HEK293T (cell line): ENCODE results near the gene GRIN2A.

Source experiments
- ARNT ChIP-seq: fragments of 450-650 bp; IDR thresholded peaks from 2 replicates; pipeline ENCODE4 v1.6.1; 2017; ENCODE audit warnings: mild to moderate bottlenecking
- ELF4 ChIP-seq: fragments of 450-650 bp; IDR thresholded peaks from 2 replicates; pipeline ENCODE4 v1.6.1; 2017; ENCODE audit warnings: antibody characterized with exemption
- FOXM1 ChIP-seq: fragments of 450-650 bp; IDR thresholded peaks from 2 replicates; pipeline ENCODE4 v1.6.1; 2017; ENCODE audit warnings: mild to moderate bottlenecking, borderline replicate concordance
- NFRKB ChIP-seq: fragments of 450-650 bp; IDR thresholded peaks from 2 replicates; pipeline ENCODE4 v1.6.1; 2016; ENCODE audit warnings: mild to moderate bottlenecking, moderate library complexity
- PKNOX1 ChIP-seq: fragments of 450-650 bp; IDR thresholded peaks from 2 replicates; pipeline ENCODE4 v1.6.1; 2016
- SP1 ChIP-seq: fragments of 450-650 bp; IDR thresholded peaks from 2 replicates; pipeline ENCODE4 v1.6.1; 2017
- SUZ12 ChIP-seq: fragments of 450-650 bp; IDR thresholded peaks from 2 replicates; pipeline ENCODE4 v1.6.1; 2016; ENCODE audit warnings: mild to moderate bottlenecking
- TARDBP ChIP-seq: fragments of 450-650 bp; IDR thresholded peaks from 2 replicates; pipeline ENCODE4 v1.6.1; 2016
- ZNF384 ChIP-seq: fragments of 450-650 bp; IDR thresholded peaks from 2 replicates; pipeline ENCODE4 v1.6.1; 2016

- TF ChIP-seq SP1, result no peak
- TF ChIP-seq ELF4, result no peak
- no peak for TF ChIP-seq FOXM1
- TF ChIP-seq NFRKB, result no peak
- TF ChIP-seq PKNOX1, result no peak
- no peak for TF ChIP-seq TARDBP
- TF ChIP-seq ARNT, result no peak
- no peak for TF ChIP-seq SUZ12
- no peak for TF ChIP-seq ZNF384
Measured at GRCh38 chr16:9943121-9943520, 239.1 kb downstream of the GRIN2A start.
